ENCODE results near the gene TMEM131. TPM values are rescaled to one million over a fixed set of nuclear protein-coding genes. Genes with fewer than 3 reads are reported as not detected.

TMEM131 gene
- total RNA-seq, 1 donor from 2014 or later, result 31.4 TPM

- Mint-ChIP-seq H3K4me3 (ENCODE audit: unreplicated experiment) (no peak overlapping the region), H3K27me3 (ENCODE audit: low read depth) (no peaks in the 10 kb centered on the region), H3K9me3 (ENCODE audit: low read depth) (peaks cover 4% of the 10 kb centered on the region), H3K4me1 (ENCODE audit: low read depth) (peaks cover 37% of the 10 kb centered on the region), H3K36me3 (ENCODE audit: low read depth) (no peaks in the 10 kb centered on the region), H3K27ac (ENCODE audit: unreplicated experiment) (no peak overlapping the region)
- TF ChIP-seq, protein P1, sequence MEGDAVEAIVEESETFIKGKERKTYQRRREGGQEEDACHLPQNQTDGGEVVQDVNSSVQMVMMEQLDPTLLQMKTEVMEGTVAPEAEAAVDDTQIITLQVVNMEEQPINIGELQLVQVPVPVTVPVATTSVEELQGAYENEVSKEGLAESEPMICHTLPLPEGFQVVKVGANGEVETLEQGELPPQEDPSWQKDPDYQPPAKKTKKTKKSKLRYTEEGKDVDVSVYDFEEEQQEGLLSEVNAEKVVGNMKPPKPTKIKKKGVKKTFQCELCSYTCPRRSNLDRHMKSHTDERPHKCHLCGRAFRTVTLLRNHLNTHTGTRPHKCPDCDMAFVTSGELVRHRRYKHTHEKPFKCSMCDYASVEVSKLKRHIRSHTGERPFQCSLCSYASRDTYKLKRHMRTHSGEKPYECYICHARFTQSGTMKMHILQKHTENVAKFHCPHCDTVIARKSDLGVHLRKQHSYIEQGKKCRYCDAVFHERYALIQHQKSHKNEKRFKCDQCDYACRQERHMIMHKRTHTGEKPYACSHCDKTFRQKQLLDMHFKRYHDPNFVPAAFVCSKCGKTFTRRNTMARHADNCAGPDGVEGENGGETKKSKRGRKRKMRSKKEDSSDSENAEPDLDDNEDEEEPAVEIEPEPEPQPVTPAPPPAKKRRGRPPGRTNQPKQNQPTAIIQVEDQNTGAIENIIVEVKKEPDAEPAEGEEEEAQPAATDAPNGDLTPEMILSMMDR (IDR thresholded peaks at IDR 0.05), result no peak
- DNase-seq (ENCODE audit: low spot score), result no peak
Measured at GRCh38 chr2:97931858-97932225, 63.9 kb downstream of the TMEM131 start.

DNA sequence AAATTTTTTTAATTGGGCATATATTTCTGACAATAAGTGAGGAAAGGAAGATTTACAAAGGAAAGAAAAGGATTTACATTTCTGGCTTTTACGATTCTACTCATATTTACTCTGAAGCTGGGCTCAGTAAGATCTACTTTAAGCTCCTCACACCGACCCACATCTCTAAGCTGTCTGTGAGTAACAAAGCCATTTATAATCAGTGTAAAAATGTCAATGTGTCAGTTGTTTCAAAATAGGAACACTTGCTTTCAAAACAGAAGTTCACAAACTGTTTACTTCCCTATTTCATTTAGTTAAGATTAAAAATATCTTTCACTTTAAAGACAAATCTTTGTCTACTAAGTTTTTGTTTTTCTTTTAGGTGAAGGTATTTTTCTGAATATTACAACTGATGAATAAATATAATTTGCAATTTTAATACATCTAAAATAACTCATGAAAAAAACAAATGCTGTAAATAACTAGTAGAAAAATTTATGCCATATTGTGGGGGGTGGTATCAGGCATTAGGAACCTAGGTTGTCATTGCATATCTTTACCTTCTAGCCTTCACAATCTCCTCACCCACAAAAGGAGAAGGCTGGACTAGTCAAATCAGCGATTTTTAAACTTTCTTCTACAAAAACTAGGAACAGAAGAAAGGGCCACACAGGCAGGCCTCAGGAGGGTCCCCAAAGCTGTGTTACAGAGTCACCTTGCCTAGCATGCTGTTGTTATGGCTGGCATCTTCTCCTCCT, 64.5 kb downstream of the TMEM131 start:
- no peaks in the 10 kb centered on the region for H3K36me3 Mint-ChIP-seq (ENCODE audit: low read depth)
- no peak for DNase-seq (ENCODE audit: low spot score)
- no peaks in the 10 kb centered on the region for H3K27me3 Mint-ChIP-seq (ENCODE audit: low read depth)
- no peak overlapping the region for H3K27ac Mint-ChIP-seq (ENCODE audit: unreplicated experiment)
- TF ChIP-seq, protein P1 (IDR thresholded peaks at IDR 0.05), result no peak
- no peak overlapping the region for H3K4me3 Mint-ChIP-seq (ENCODE audit: unreplicated experiment)
- H3K4me1 Mint-ChIP-seq (ENCODE audit: low read depth), result peaks cover 31% of the 10 kb centered on the region
- peaks cover 4% of the 10 kb centered on the region for H3K9me3 Mint-ChIP-seq (ENCODE audit: low read depth)

- Mint-ChIP-seq H3K4me3 (ENCODE audit: unreplicated experiment) (no peak overlapping the region), H3K9me3 (ENCODE audit: low read depth) (peaks cover 4% of the 10 kb centered on the region), H3K27me3 (ENCODE audit: low read depth) (no peaks in the 10 kb centered on the region), H3K27ac (ENCODE audit: unreplicated experiment) (no peak overlapping the region), H3K36me3 (ENCODE audit: low read depth) (no peaks in the 10 kb centered on the region), H3K4me1 (ENCODE audit: low read depth) (peaks cover 7% of the 10 kb centered on the region)
- no peak for DNase-seq (ENCODE audit: low spot score)
- TF ChIP-seq, protein P1 (IDR thresholded peaks at IDR 0.05), result no peak
Measured at GRCh38 chr2:97928591-97928990, 67.2 kb downstream of the TMEM131 start.

- DNase-seq (ENCODE audit: low spot score), result no peak
- H3K27ac Mint-ChIP-seq (ENCODE audit: unreplicated experiment), result no peak overlapping the region
- H3K4me1 Mint-ChIP-seq (ENCODE audit: low read depth), result peaks cover 5% of the 10 kb centered on the region
- TF ChIP-seq, protein P1 (IDR thresholded peaks at IDR 0.05), result no peak
- no peaks in the 10 kb centered on the region for H3K27me3 Mint-ChIP-seq (ENCODE audit: low read depth)
- peaks cover 4% of the 10 kb centered on the region for H3K9me3 Mint-ChIP-seq (ENCODE audit: low read depth)
- no peaks in the 10 kb centered on the region for H3K36me3 Mint-ChIP-seq (ENCODE audit: low read depth)
- H3K4me3 Mint-ChIP-seq (ENCODE audit: unreplicated experiment), result no peak overlapping the region
Measured at GRCh38 chr2:97926946-97927345, 68.8 kb downstream of the TMEM131 start.

- peaks cover 7% of the 10 kb centered on the region for H3K9me3 Mint-ChIP-seq (ENCODE audit: low read depth)
- no peak for DNase-seq (ENCODE audit: low spot score)
- no peak overlapping the region for H3K27ac Mint-ChIP-seq (ENCODE audit: unreplicated experiment)
- H3K27me3 Mint-ChIP-seq (ENCODE audit: low read depth), result no peaks in the 10 kb centered on the region
- H3K4me1 Mint-ChIP-seq (ENCODE audit: low read depth), result peaks cover 2% of the 10 kb centered on the region
- no peak overlapping the region for H3K4me3 Mint-ChIP-seq (ENCODE audit: unreplicated experiment)
- H3K36me3 Mint-ChIP-seq (ENCODE audit: low read depth), result no peaks in the 10 kb centered on the region
- TF ChIP-seq, protein P1 (IDR thresholded peaks at IDR 0.05), result no peak
Measured at GRCh38 chr2:97924194-97924593, 71.6 kb downstream of the TMEM131 start.

All from chondrocyte (in vitro differentiated cells).